H1 (cell line): ENCODE data around the gene C17orf100. TPM values are rescaled to one million over a fixed set of nuclear protein-coding genes. Genes with fewer than 3 reads are reported as not detected.

ENCODE experiments used
- polyA plus RNA-seq, 7 experiments: library from polyadenylated mRNA; depleted of rRNA in 3 of 7; stranded (reverse) in 5 of 7; unstranded in 2 of 7; fragments of >200 nt in 5 of 7; fragments of 200-250 nt in 2 of 7; gene quantifications; 1 replicate in 5 of 7; 2 replicates in 1 of 7; 4 replicates in 1 of 7; pipeline versions ENCODE4 v1.2.1 to v1.2.3, GENCODE V29; 2011 to 2013; ENCODE audit warnings: missing spikeins in 2 of 7, mixed read lengths in 2 of 7
- total RNA-seq: library from RNA; stranded (reverse); fragmentation: NEBNext Ultra II Directional; extraction: Animal tissue kit (Norgen Biotek cat#: 25700); gene quantifications from 2 replicates; pipeline ENCODE4 v1.2.1, GENCODE V29; 2021
- TF ChIP-seq, protein P1 (sequence below): fragments of 300-600 bp; sonication (generic); IDR thresholded peaks from 2 replicates; pipeline ENCODE4 v1.7.1; 2012; ENCODE audit warnings: low read length, moderate library complexity, mild to moderate bottlenecking, inconsistent platforms; ENCODE audit not compliant: insufficient replicate concordance

C17orf100 gene
- total and polyA plus RNA-seq, 2 of the 8 experiments (the other 6 are each of a cell fraction or from before 2014, with no cell fraction given), result 2.1 to 2.8 TPM

- TF ChIP-seq, protein P1, sequence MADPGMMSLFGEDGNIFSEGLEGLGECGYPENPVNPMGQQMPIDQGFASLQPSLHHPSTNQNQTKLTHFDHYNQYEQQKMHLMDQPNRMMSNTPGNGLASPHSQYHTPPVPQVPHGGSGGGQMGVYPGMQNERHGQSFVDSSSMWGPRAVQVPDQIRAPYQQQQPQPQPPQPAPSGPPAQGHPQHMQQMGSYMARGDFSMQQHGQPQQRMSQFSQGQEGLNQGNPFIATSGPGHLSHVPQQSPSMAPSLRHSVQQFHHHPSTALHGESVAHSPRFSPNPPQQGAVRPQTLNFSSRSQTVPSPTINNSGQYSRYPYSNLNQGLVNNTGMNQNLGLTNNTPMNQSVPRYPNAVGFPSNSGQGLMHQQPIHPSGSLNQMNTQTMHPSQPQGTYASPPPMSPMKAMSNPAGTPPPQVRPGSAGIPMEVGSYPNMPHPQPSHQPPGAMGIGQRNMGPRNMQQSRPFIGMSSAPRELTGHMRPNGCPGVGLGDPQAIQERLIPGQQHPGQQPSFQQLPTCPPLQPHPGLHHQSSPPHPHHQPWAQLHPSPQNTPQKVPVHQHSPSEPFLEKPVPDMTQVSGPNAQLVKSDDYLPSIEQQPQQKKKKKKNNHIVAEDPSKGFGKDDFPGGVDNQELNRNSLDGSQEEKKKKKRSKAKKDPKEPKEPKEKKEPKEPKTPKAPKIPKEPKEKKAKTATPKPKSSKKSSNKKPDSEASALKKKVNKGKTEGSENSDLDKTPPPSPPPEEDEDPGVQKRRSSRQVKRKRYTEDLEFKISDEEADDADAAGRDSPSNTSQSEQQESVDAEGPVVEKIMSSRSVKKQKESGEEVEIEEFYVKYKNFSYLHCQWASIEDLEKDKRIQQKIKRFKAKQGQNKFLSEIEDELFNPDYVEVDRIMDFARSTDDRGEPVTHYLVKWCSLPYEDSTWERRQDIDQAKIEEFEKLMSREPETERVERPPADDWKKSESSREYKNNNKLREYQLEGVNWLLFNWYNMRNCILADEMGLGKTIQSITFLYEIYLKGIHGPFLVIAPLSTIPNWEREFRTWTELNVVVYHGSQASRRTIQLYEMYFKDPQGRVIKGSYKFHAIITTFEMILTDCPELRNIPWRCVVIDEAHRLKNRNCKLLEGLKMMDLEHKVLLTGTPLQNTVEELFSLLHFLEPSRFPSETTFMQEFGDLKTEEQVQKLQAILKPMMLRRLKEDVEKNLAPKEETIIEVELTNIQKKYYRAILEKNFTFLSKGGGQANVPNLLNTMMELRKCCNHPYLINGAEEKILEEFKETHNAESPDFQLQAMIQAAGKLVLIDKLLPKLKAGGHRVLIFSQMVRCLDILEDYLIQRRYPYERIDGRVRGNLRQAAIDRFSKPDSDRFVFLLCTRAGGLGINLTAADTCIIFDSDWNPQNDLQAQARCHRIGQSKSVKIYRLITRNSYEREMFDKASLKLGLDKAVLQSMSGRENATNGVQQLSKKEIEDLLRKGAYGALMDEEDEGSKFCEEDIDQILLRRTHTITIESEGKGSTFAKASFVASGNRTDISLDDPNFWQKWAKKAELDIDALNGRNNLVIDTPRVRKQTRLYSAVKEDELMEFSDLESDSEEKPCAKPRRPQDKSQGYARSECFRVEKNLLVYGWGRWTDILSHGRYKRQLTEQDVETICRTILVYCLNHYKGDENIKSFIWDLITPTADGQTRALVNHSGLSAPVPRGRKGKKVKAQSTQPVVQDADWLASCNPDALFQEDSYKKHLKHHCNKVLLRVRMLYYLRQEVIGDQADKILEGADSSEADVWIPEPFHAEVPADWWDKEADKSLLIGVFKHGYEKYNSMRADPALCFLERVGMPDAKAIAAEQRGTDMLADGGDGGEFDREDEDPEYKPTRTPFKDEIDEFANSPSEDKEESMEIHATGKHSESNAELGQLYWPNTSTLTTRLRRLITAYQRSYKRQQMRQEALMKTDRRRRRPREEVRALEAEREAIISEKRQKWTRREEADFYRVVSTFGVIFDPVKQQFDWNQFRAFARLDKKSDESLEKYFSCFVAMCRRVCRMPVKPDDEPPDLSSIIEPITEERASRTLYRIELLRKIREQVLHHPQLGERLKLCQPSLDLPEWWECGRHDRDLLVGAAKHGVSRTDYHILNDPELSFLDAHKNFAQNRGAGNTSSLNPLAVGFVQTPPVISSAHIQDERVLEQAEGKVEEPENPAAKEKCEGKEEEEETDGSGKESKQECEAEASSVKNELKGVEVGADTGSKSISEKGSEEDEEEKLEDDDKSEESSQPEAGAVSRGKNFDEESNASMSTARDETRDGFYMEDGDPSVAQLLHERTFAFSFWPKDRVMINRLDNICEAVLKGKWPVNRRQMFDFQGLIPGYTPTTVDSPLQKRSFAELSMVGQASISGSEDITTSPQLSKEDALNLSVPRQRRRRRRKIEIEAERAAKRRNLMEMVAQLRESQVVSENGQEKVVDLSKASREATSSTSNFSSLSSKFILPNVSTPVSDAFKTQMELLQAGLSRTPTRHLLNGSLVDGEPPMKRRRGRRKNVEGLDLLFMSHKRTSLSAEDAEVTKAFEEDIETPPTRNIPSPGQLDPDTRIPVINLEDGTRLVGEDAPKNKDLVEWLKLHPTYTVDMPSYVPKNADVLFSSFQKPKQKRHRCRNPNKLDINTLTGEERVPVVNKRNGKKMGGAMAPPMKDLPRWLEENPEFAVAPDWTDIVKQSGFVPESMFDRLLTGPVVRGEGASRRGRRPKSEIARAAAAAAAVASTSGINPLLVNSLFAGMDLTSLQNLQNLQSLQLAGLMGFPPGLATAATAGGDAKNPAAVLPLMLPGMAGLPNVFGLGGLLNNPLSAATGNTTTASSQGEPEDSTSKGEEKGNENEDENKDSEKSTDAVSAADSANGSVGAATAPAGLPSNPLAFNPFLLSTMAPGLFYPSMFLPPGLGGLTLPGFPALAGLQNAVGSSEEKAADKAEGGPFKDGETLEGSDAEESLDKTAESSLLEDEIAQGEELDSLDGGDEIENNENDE, result no peak
Measured at GRCh38 chr17:6690641-6691040, 39.1 kb downstream of the C17orf100 start (continued).
